Trophoblast cell (in vitro differentiated cells and primary cell): ENCODE data around the gene WSCD2.

Experiments used
- DNase-seq, 2 donors: peaks; one replicate each; pipeline ENCODE4 v3.0.0-alpha.2; 2016
- H2AFZ ChIP-seq: 2 replicates; pipeline ENCODE4 v1.6.1; 2013; ENCODE audit warnings: low read length, moderate library complexity, mild to moderate bottlenecking; ENCODE audit not compliant: insufficient read depth, poor library complexity
- H2AK5ac ChIP-seq: 2 replicates; pipeline ENCODE4 v1.6.1; 2013; ENCODE audit warnings: mild to moderate bottlenecking, low read length
- H2BK120ac ChIP-seq: 2 replicates; pipeline ENCODE4 v1.6.1; 2013; ENCODE audit warnings: low read length, mild to moderate bottlenecking, moderate library complexity; ENCODE audit not compliant: insufficient read depth, poor library complexity
- H2BK12ac ChIP-seq: 2 replicates; pipeline ENCODE4 v1.6.1; 2013; ENCODE audit warnings: mild to moderate bottlenecking, low read length, moderate library complexity
- H2BK5ac ChIP-seq: 2 replicates; pipeline ENCODE4 v1.6.1; 2013; ENCODE audit warnings: low read length, low read depth, moderate library complexity, mild to moderate bottlenecking; ENCODE audit not compliant: poor library complexity
- H3K14ac ChIP-seq: 2 replicates; pipeline ENCODE4 v1.6.1; 2013; ENCODE audit warnings: mild to moderate bottlenecking, low read length
- H3K18ac ChIP-seq: 2 replicates; pipeline ENCODE4 v1.6.1; 2013; ENCODE audit warnings: mild to moderate bottlenecking, low read length
- H3K23ac ChIP-seq: 2 replicates; pipeline ENCODE4 v1.6.1; 2013; ENCODE audit warnings: low read length
- H3K27ac ChIP-seq: 2 replicates; pipeline ENCODE4 v1.5.1; 2013; ENCODE audit warnings: low read depth, mild to moderate bottlenecking, inconsistent platforms, low read length, moderate library complexity
- H3K27me3 ChIP-seq: 2 replicates; pipeline ENCODE4 v1.6.1; 2013; ENCODE audit warnings: inconsistent platforms, mild to moderate bottlenecking, low read length, moderate library complexity; ENCODE audit not compliant: insufficient read depth
- H3K36me3 ChIP-seq, 2 experiments: 1 replicate in 1 of 2; 2 replicates in 1 of 2; pipeline ENCODE4 v1.6.1; 2013; ENCODE audit warnings: low read length in 2 of 2, mild to moderate bottlenecking in 2 of 2, moderate library complexity in 1 of 2; ENCODE audit not compliant: insufficient read depth in 2 of 2, control insufficient read depth in 1 of 2
- H3K4ac ChIP-seq: 2 replicates; pipeline ENCODE4 v1.6.1; 2013; ENCODE audit warnings: low read depth, mild to moderate bottlenecking, low read length, moderate library complexity
- H3K4me1 ChIP-seq, 2 experiments: 1 replicate in 1 of 2; 2 replicates in 1 of 2; pipeline ENCODE4 v1.6.1; 2013; ENCODE audit warnings: low read length in 2 of 2, mild to moderate bottlenecking in 2 of 2, moderate library complexity in 1 of 2; ENCODE audit not compliant: insufficient read depth in 2 of 2, control insufficient read depth in 1 of 2
- H3K4me2 ChIP-seq: 2 replicates; pipeline ENCODE4 v1.6.1; 2013; ENCODE audit warnings: inconsistent platforms, mild to moderate bottlenecking, low read length, moderate library complexity
- H3K4me3 ChIP-seq: 2 replicates; pipeline ENCODE4 v1.5.1; 2013; ENCODE audit warnings: mild to moderate bottlenecking, low read depth, low read length, inconsistent platforms
- H3K79me1 ChIP-seq: one replicate; pipeline ENCODE4 v1.6.1; 2013; ENCODE audit warnings: low read length
- H3K79me2 ChIP-seq: 2 replicates; pipeline ENCODE4 v1.6.1; 2013; ENCODE audit warnings: low read length, mild to moderate bottlenecking; ENCODE audit not compliant: control insufficient read depth, insufficient read depth, poor library complexity
- H3K9ac ChIP-seq: 2 replicates; pipeline ENCODE4 v1.6.1; 2013; ENCODE audit warnings: mild to moderate bottlenecking, low read length
- H3K9me3 ChIP-seq: 2 replicates; pipeline ENCODE4 v1.6.1; 2013; ENCODE audit warnings: low read depth, mild to moderate bottlenecking, control low read depth, inconsistent platforms, low read length; ENCODE audit not compliant: insufficient read depth
- H4K12ac ChIP-seq: 2 replicates; pipeline ENCODE4 v1.6.1; 2013; ENCODE audit warnings: low read depth, mild to moderate bottlenecking, low read length, moderate library complexity
- H4K8ac ChIP-seq: 2 replicates; pipeline ENCODE4 v1.6.1; 2013; ENCODE audit warnings: low read depth, mild to moderate bottlenecking, low read length, moderate library complexity
- H4K91ac ChIP-seq: one replicate; pipeline ENCODE4 v1.6.1; 2013; ENCODE audit warnings: low read depth, mild to moderate bottlenecking, low read length, moderate library complexity
- WGBS: extraction: QIAGEN DNeasy Blood & Tissue Kit; methylation state at CpG from one replicate; pipeline ENCODE4 v1.1.7; 2013; ENCODE audit warnings: missing lambda C conversion rate; ENCODE audit not compliant: insufficient read length, insufficient coverage; ENCODE audit errors: extremely low coverage; 5-methylcytosine and 5-hydroxymethylcytosine counted together

The WSCD2 gene

DNA sequence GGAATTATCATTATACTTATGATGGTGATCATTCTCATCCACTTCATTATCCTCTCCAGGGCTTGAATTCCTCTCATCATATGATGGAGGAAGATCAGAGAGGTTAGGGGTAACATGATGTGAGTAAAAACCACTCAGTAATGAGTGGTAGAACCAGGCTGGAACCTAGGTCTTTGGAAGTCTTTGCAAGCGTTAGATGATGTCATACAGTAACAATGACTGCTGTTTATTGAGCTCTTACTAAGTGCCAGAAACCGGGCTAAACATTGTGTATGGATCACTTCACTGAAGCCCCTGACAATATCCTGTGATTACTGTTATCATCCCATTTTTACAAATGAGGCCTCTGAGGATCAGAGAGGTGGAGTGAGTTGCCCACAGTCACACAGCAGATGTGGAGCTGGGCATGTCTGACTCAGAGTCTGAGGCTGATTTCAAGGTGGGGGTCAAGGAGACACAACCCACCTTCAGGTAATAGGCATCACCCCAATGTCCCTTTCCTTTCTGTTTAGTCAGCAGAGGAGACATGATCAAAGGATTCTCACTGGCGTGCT, 19.5 kb downstream of the WSCD2 start:
- no peak overlapping the region for H4K8ac ChIP-seq

DNA sequence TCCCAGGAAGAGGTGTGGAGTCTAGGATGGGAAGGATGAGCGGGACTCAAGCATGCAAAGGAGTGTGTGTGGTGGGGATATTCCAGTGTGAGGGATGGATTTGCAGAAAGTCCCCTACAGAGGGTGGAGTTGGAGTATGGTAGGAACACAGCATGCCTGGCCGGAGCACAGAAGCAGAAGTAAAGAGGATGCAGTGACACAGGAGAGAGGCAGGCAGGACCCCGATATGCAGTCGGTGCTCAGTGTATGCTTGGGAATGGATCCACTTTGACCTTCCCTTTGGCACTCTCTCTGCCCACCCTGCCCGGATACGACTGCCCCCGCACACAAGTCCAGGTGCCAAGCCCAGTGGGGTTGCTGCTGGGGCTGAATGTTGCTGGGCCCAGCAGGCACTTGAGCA, 21.3 kb downstream of the WSCD2 start:
- no peak overlapping the region for H4K12ac ChIP-seq
- no peak for DNase-seq
- H3K23ac ChIP-seq: no peak overlapping the region
- H4K91ac ChIP-seq: no peak overlapping the region
- no peak overlapping the region for H2BK120ac ChIP-seq
- H4K8ac ChIP-seq: no peak overlapping the region
- no peaks in the 10 kb centered on the region for H3K27me3 ChIP-seq
- no peak overlapping the region for H3K9ac ChIP-seq
- H3K14ac ChIP-seq: no peak overlapping the region
- H3K79me1 ChIP-seq: no peaks in the 10 kb centered on the region
- H3K4me2 ChIP-seq: no peak overlapping the region
- no peaks in the 10 kb centered on the region for H3K79me2 ChIP-seq
- H2BK12ac ChIP-seq: no peak overlapping the region
- H3K36me3 ChIP-seq: no peaks in the 10 kb centered on the region
- no peak overlapping the region for H2AFZ ChIP-seq
- no peak overlapping the region for H3K18ac ChIP-seq
- H2AK5ac ChIP-seq: no peak overlapping the region
- no peak overlapping the region for H3K4ac ChIP-seq
- no peak overlapping the region for H3K27ac ChIP-seq
- no CpG with 5 or more reads among the region's 7 CpGs for WGBS
- no peak overlapping the region for H2BK5ac ChIP-seq
- H3K4me3 ChIP-seq: no peak overlapping the region
- no peaks in the 10 kb centered on the region for H3K4me1 ChIP-seq
- no peaks in the 10 kb centered on the region for H3K9me3 ChIP-seq

More for the DNA sequence above, 19.5 kb downstream of the WSCD2 start:
- H2BK120ac ChIP-seq: no peak overlapping the region
- no peaks in the 10 kb centered on the region for H3K36me3 ChIP-seq
- H3K4me2 ChIP-seq: no peak overlapping the region
- H3K9ac ChIP-seq: no peak overlapping the region
- H4K12ac ChIP-seq: no peak overlapping the region
- no peak for DNase-seq
- no CpG with 5 or more reads among the region's 3 CpGs for WGBS
- no peak overlapping the region for H2BK5ac ChIP-seq
- H4K91ac ChIP-seq: no peak overlapping the region
- H2AFZ ChIP-seq: no peak overlapping the region
- H2AK5ac ChIP-seq: no peak overlapping the region
- H3K4me3 ChIP-seq: no peak overlapping the region
- no peak overlapping the region for H2BK12ac ChIP-seq
- H3K4me1 ChIP-seq: no peaks in the 10 kb centered on the region
- H3K27ac ChIP-seq: no peak overlapping the region
- H3K4ac ChIP-seq: no peak overlapping the region
- H3K14ac ChIP-seq: no peak overlapping the region
- no peaks in the 10 kb centered on the region for H3K79me1 ChIP-seq
- no peak overlapping the region for H3K23ac ChIP-seq
- H3K79me2 ChIP-seq: no peaks in the 10 kb centered on the region
- H3K9me3 ChIP-seq: no peaks in the 10 kb centered on the region
- H3K18ac ChIP-seq: no peak overlapping the region
- H3K27me3 ChIP-seq: no peaks in the 10 kb centered on the region

DNA sequence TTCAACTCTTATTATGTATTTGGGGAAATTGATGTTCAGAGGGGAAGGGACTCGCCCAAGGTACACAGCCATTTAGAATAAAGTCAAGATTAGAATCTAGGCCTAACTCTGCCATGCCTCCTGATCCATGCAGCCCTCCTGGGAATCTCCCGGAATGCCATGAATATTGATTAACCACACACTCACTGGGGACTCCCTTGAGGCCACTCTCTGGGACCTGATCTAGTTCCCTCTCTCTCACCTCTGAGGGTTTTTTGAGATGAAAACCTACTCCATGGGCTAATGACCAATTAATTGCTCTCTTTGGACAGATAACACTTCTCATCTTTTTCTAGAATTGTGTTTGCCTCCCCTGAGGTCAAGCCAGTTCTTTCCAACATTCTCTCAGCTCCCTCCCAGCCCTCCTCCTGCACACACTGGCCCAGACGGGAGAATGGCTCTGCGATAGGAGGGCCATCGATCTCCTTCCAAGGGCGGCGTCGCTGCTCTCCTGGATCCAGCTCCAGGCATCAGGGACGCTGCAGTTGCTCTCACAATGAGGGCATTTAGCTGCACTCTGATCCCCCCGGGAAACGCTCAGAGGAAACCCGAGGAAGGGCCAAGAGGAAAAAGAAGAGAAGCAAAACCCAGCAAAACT, 22.6 kb downstream of the WSCD2 start:
- Histone ChIP-seq H3K9me3 (no peaks in the 10 kb centered on the region), H2AK5ac (no peak overlapping the region), H3K4ac (no peak overlapping the region), H3K36me3 (no peaks in the 10 kb centered on the region), H3K4me1 (no peaks in the 10 kb centered on the region), H3K4me2 (no peak overlapping the region), H3K14ac (no peak overlapping the region), H3K4me3 (no peak overlapping the region), H2AFZ (no peak overlapping the region), H3K18ac (no peak overlapping the region), H3K27me3 (no peaks in the 10 kb centered on the region), H2BK5ac (no peak overlapping the region), H2BK120ac (no peak overlapping the region), H3K23ac (no peak overlapping the region), H4K91ac (no peak overlapping the region), H3K79me2 (no peaks in the 10 kb centered on the region), H3K9ac (no peak overlapping the region), H2BK12ac (no peak overlapping the region), H4K12ac (no peak overlapping the region), H3K27ac (no peak overlapping the region), H3K79me1 (no peaks in the 10 kb centered on the region), H4K8ac (no peak overlapping the region)
- DNase-seq: no peak
- no CpG with 5 or more reads among the region's 12 CpGs for WGBS

DNA sequence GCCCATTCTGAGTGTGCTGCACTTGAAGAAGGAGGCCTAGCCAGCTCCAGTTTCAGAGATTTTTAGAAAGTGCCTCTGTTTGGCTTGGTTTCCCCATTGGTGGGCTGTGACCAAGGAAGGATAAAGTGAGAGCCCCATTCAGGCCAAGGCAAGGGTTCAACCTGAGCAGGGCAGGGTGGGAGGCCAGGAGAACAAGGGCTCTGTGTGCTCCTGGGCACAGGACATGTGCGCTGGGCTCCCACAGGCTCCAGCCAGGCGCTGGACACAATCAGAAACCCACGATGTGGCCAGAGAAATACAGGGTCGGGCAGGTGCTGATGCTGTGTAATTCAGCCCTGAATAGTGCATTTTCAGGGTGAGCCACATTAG, 23.1 kb downstream of the WSCD2 start:
- WGBS: no CpG with 5 or more reads among the region's 4 CpGs
- Histone ChIP-seq H3K27me3 (no peaks in the 10 kb centered on the region), H3K27ac (no peak overlapping the region), H4K8ac (no peak overlapping the region), H2AK5ac (no peak overlapping the region), H3K4me2 (no peak overlapping the region), H4K12ac (no peak overlapping the region), H2BK120ac (no peak overlapping the region), H3K14ac (no peak overlapping the region), H3K9me3 (no peaks in the 10 kb centered on the region), H3K9ac (no peak overlapping the region), H3K36me3 (no peaks in the 10 kb centered on the region), H2BK12ac (no peak overlapping the region), H3K4me3 (no peak overlapping the region), H3K23ac (no peak overlapping the region), H3K4ac (no peak overlapping the region), H2AFZ (no peak overlapping the region), H4K91ac (no peak overlapping the region), H3K79me2 (no peaks in the 10 kb centered on the region), H3K4me1 (no peaks in the 10 kb centered on the region), H3K18ac (no peak overlapping the region), H2BK5ac (no peak overlapping the region), H3K79me1 (no peaks in the 10 kb centered on the region)
- no peak for DNase-seq
